Measurements from ENCODE around the gene SH2B2.

GRCh38 chr7:102310414-102310815, 23.7 kb downstream of the SH2B2 start:
- no peak for TF ChIP-seq CTCF (IDR thresholded peaks at IDR 0.05)
- TF ChIP-seq POLR2A (IDR thresholded peaks at IDR 0.05): no peak

All from tibial nerve (tissue), 3 donors.